ENCODE measurements around the gene CADM3. TPM values are rescaled to one million over a fixed set of nuclear protein-coding genes. Genes with fewer than 3 reads are reported as not detected.

Gene CADM3
- total and polyA plus RNA-seq, 2 experiments from 2014 or later = 2.0 to 4.4 TPM

GRCh38 chr1:159203610-159204009, 32.2 kb downstream of the CADM3 start:
- TF ChIP-seq STAT1 (IDR thresholded peaks at IDR 0.05; ENCODE audit: unreplicated experiment) (no peak), CTCF (conservative IDR thresholded peaks at IDR 0.05; ENCODE audit: low read depth in 2 of 2) (no peak), JUNB (IDR thresholded peaks at IDR 0.05; ENCODE audit: unreplicated experiment) (no peak), ETS1 (IDR thresholded peaks at IDR 0.05) (no peak), POLR2AphosphoS5 (IDR thresholded peaks at IDR 0.05; ENCODE audit: low read depth) (no peak), NANOG (IDR thresholded peaks at IDR 0.05; ENCODE audit: borderline replicate concordance) (no peak), EZH2phosphoT487 (IDR thresholded peaks at IDR 0.05; ENCODE audit: unreplicated experiment) (no peak), ZNF331 (CRISPR knock-in tag; IDR thresholded peaks at IDR 0.05; ENCODE audit: low read depth) (no peak), ZNF114 (CRISPR knock-in tag; IDR thresholded peaks at IDR 0.05) (no peak), ZNF462 (CRISPR knock-in tag; IDR thresholded peaks at IDR 0.05) (no peak), EZH2 (IDR thresholded peaks at IDR 0.05; ENCODE audit: low read depth, unreplicated experiment) (no peak), CREB1 (CRISPR knock-in tag; IDR thresholded peaks at IDR 0.05; ENCODE audit: low read depth) (no peak)
- TF ChIP-seq, protein P1, sequence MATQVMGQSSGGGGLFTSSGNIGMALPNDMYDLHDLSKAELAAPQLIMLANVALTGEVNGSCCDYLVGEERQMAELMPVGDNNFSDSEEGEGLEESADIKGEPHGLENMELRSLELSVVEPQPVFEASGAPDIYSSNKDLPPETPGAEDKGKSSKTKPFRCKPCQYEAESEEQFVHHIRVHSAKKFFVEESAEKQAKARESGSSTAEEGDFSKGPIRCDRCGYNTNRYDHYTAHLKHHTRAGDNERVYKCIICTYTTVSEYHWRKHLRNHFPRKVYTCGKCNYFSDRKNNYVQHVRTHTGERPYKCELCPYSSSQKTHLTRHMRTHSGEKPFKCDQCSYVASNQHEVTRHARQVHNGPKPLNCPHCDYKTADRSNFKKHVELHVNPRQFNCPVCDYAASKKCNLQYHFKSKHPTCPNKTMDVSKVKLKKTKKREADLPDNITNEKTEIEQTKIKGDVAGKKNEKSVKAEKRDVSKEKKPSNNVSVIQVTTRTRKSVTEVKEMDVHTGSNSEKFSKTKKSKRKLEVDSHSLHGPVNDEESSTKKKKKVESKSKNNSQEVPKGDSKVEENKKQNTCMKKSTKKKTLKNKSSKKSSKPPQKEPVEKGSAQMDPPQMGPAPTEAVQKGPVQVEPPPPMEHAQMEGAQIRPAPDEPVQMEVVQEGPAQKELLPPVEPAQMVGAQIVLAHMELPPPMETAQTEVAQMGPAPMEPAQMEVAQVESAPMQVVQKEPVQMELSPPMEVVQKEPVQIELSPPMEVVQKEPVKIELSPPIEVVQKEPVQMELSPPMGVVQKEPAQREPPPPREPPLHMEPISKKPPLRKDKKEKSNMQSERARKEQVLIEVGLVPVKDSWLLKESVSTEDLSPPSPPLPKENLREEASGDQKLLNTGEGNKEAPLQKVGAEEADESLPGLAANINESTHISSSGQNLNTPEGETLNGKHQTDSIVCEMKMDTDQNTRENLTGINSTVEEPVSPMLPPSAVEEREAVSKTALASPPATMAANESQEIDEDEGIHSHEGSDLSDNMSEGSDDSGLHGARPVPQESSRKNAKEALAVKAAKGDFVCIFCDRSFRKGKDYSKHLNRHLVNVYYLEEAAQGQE (IDR thresholded peaks at IDR 0.05; ENCODE audit: unreplicated experiment) = no peak
- H3K36me3 Mint-ChIP-seq (ENCODE audit: low read depth) = no peaks in the 10 kb centered on the region; the same call in 2 of the 3 replicates
- Histone ChIP-seq H3K4me1 (ENCODE audit: insufficient read depth) (peaks cover 5% of the 10 kb centered on the region), H3K27me3 (ENCODE audit: insufficient read depth) (no peaks in the 10 kb centered on the region), H4K20me1 (replicated peaks; ENCODE audit: insufficient read depth) (no peaks in the 10 kb centered on the region), H3K79me2 (replicated peaks; ENCODE audit: insufficient read depth) (no peaks in the 10 kb centered on the region), H3K36me3 (ENCODE audit: insufficient read depth) (no peaks in the 10 kb centered on the region), H3K27ac (ENCODE audit: low read depth) (no peak overlapping the region), H2AFZ (no peak overlapping the region), H3K4me3 (no peak overlapping the region), H3K9me2 (ENCODE audit: insufficient read depth) (no peaks in the 10 kb centered on the region), H3K4me2 (no peak overlapping the region), H3F3A (replicated peaks; ENCODE audit: low read depth) (no peaks in the 10 kb centered on the region)
- DNase-seq (ENCODE audit: low spot score) (no peak), ATAC-seq (no peak)
- no peak overlapping the region for H3K27ac Mint-ChIP-seq
- no peaks in the 10 kb centered on the region for H3K9me3 Mint-ChIP-seq
- H3K27me3 Mint-ChIP-seq (ENCODE audit: insufficient read depth, low read depth, poor library complexity) = peaks cover 10% of the 10 kb centered on the region
- H3K4me1 Mint-ChIP-seq = peaks cover 44% of the 10 kb centered on the region
- no peak overlapping the region for H3K4me3 Mint-ChIP-seq
